ENCODE measurements around the gene POLR1H. TPM values are rescaled to one million over a fixed set of nuclear protein-coding genes. Genes with fewer than 3 reads are reported as not detected.

POLR1H gene
- total RNA-seq, 1 donor from 2014 or later = 15.5 TPM

GRCh38 chr6:30091577-30092381 lies 30.7 kb downstream of the POLR1H start:
- FAIRE-seq (no peak), DNase-seq (ENCODE audit: low spot score in 2 of 2) (no peak)

GRCh38 chr6:30092852-30093543 lies 31.9 kb downstream of the POLR1H start:
- no peak for FAIRE-seq
- no peak for DNase-seq (ENCODE audit: low spot score in 2 of 2)

GRCh38 chr6:30093951-30094661 lies 33.0 kb downstream of the POLR1H start:
- FAIRE-seq = no peak

GRCh38 chr6:30096829-30097228 lies 35.8 kb downstream of the POLR1H start:
- no peak for FAIRE-seq
- no peak for DNase-seq (ENCODE audit: low spot score in 2 of 2)

More at GRCh38 chr6:30093951-30094661, 33.0 kb downstream of the POLR1H start:
- DNase-seq (ENCODE audit: low spot score in 2 of 2) = no peak

- DNase-seq (ENCODE audit: low spot score in 2 of 2) (no peak), FAIRE-seq (no peak)
Measured at GRCh38 chr6:30097902-30098768, 37.1 kb downstream of the POLR1H start.

GRCh38 chr6:30100154-30100553 lies 39.1 kb downstream of the POLR1H start:
- FAIRE-seq (no peak), DNase-seq (ENCODE audit: low spot score in 2 of 2) (no peak)

- DNase-seq (ENCODE audit: low spot score in 2 of 2) = peak; percentile 41 to 48
- no peak for FAIRE-seq
Measured at GRCh38 chr6:30100585-30101443, 39.7 kb downstream of the POLR1H start.

GRCh38 chr6:30101444-30102413 lies 40.7 kb downstream of the POLR1H start:
- DNase-seq (ENCODE audit: low spot score in 2 of 2) (peak; percentile 86 to 89), FAIRE-seq (no peak)

GRCh38 chr6:30102414-30102969 lies 41.4 kb downstream of the POLR1H start:
- no peak for FAIRE-seq
- peak in 1 of 2 donors; percentile 37 for DNase-seq (ENCODE audit: low spot score in 2 of 2)

GRCh38 chr6:30102970-30103871 lies 42.2 kb downstream of the POLR1H start:
- no peak for FAIRE-seq
- peak; percentile 83 to 84 for DNase-seq (ENCODE audit: low spot score in 2 of 2)

- FAIRE-seq = no peak
- no peak for DNase-seq (ENCODE audit: low spot score in 2 of 2)
Measured at GRCh38 chr6:30103872-30104179, 42.8 kb downstream of the POLR1H start.

GRCh38 chr6:30104661-30105060 lies 43.6 kb downstream of the POLR1H start:
- FAIRE-seq = no peak
- DNase-seq (ENCODE audit: low spot score in 2 of 2) = no peak

- no peak for DNase-seq (ENCODE audit: low spot score in 2 of 2)
- no peak for FAIRE-seq
Measured at GRCh38 chr6:30111266-30111856, 50.3 kb downstream of the POLR1H start.

- no peak for FAIRE-seq
- DNase-seq (ENCODE audit: low spot score in 2 of 2) = no peak
Measured at GRCh38 chr6:30112402-30112994, 51.4 kb downstream of the POLR1H start.

- no peak for DNase-seq (ENCODE audit: low spot score in 2 of 2)
- FAIRE-seq = no peak
Measured at GRCh38 chr6:30113003-30113759, 52.1 kb downstream of the POLR1H start, which contains the start of gene TRIM31. TSS of gene TRIM31 (minus strand) at chr6:30113090. CDS start at chr6:30112805, 285 bp downstream.
